HCT116 (cell line): ENCODE measurements around the gene RFLNA.

Source experiments
- POLR2A ChIP-seq: IDR thresholded peaks from 2 replicates; pipeline ENCODE4 v1.7.0; 2011; ENCODE audit warnings: borderline replicate concordance; ENCODE audit not compliant: insufficient read depth, insufficient read length; ENCODE audit errors: extremely low read depth
- TF ChIP-seq, protein P1 (sequence below), 3 experiments: fragments of 200-600 bp in 1 of 3; sonication (generic) in 1 of 3; IDR thresholded peaks in 2 of 3; conservative IDR thresholded peaks in 1 of 3; 2 replicates each; pipeline ENCODE4 v1.5.1; 2012 to 2017; ENCODE audit warnings: low read depth in 2 of 3, low read length in 2 of 3, antibody characterized with exemption in 1 of 3, borderline replicate concordance in 1 of 3, control low read depth in 1 of 3, mild to moderate bottlenecking in 1 of 3, mixed read lengths in 1 of 3, mixed run types in 1 of 3, moderate library complexity in 1 of 3; ENCODE audit not compliant: insufficient read depth in 1 of 3

DNA sequence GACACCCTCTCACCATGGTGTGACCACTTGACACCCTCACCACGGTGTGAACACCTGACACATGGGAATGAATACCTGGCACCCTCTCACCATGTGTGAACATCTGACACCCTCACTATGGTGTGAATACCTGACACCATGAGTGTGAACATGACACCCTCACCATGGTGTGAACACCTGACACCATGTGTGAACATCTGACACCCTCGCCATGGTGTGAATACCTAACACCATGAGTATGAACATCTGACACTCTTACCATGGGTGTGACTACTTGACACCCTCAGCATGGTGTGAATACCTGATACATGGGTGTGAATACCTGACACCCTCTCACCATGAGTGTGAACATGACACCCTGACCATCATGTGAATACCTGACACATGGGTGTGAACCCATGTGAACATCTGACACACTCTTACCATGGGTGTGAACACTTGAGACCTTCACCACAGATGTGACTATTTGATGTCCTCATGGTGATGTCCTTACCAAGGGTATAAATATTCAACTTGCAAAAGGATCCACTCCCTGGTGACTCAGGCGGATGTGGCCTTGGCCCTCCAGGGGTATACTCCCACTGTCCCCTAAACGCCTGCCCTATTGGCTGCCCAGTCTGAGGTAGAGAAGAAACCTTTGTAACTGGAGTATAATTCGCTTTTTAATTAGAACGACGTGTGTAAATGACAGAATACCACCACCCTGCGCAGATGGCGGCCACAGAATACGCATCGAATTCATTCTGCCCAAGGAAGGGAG, 29.1 kb downstream of the RFLNA start:
- TF ChIP-seq POLR2A: no peak
- TF ChIP-seq, protein P1, sequence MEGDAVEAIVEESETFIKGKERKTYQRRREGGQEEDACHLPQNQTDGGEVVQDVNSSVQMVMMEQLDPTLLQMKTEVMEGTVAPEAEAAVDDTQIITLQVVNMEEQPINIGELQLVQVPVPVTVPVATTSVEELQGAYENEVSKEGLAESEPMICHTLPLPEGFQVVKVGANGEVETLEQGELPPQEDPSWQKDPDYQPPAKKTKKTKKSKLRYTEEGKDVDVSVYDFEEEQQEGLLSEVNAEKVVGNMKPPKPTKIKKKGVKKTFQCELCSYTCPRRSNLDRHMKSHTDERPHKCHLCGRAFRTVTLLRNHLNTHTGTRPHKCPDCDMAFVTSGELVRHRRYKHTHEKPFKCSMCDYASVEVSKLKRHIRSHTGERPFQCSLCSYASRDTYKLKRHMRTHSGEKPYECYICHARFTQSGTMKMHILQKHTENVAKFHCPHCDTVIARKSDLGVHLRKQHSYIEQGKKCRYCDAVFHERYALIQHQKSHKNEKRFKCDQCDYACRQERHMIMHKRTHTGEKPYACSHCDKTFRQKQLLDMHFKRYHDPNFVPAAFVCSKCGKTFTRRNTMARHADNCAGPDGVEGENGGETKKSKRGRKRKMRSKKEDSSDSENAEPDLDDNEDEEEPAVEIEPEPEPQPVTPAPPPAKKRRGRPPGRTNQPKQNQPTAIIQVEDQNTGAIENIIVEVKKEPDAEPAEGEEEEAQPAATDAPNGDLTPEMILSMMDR (IDR thresholded peaks at IDR 0.05 in 2 of 3, conservative IDR thresholded peaks at IDR 0.05 in 1 of 3; ENCODE audit: borderline replicate concordance in 1 of 3, insufficient read depth in 1 of 3, low read depth in 2 of 3, low read length in 2 of 3): no peak
